H1 (cell line): ENCODE data around the gene REPS1. TPM values are rescaled to one million over a fixed set of nuclear protein-coding genes. Genes with fewer than 3 reads are reported as not detected.

Experiments used
- CTCF ChIA-PET: fragments of 300-600 bp; sonication (Branson Sonifier 250); formaldehyde crosslinking; loops from one replicate; lab custom pipeline; 2021; ENCODE audit not compliant: partially characterized antibody; lab: Charles Lee
- POLR2A ChIA-PET: fragments of 300-600 bp; sonication (Branson Sonifier 250); formaldehyde crosslinking; loops from one replicate; lab custom pipeline; 2021; ENCODE audit warnings: inconsistent platforms; ENCODE audit not compliant: partially characterized antibody; lab: Charles Lee
- DNase-seq, 2 experiments: peaks; one replicate each; pipeline versions ENCODE4 v3.0.0 to v3.0.0-alpha.2; 2010 to 2022; ENCODE audit warnings: low spot score in 2 of 2, low read depth in 1 of 2, mixed read lengths in 1 of 2
- FAIRE-seq: peaks from 2 replicates; lab custom pipeline; 2011; peaks lifted over from hg19 to GRCh38; lab: Jason Lieb, UNC
- H2AFZ ChIP-seq: 2 replicates; pipeline ENCODE4 v1.8.1; 2012; ENCODE audit warnings: low read length, inconsistent platforms
- H2AK5ac ChIP-seq: 2 replicates; pipeline ENCODE4 v1.6.1; 2013; ENCODE audit warnings: low read depth, low read length
- H2BK120ac ChIP-seq: replicated peaks from 2 replicates; pipeline ENCODE3; 2013; ENCODE audit warnings: low read depth, low read length, inconsistent platforms
- H2BK12ac ChIP-seq: 2 replicates; pipeline ENCODE4 v1.6.1; 2013; ENCODE audit warnings: low read depth, low read length
- H2BK15ac ChIP-seq: 2 replicates; pipeline ENCODE4 v1.6.1; 2013; ENCODE audit warnings: low read length
- H2BK20ac ChIP-seq: 2 replicates; pipeline ENCODE4 v1.6.1; 2013; ENCODE audit warnings: low read length
- H2BK5ac ChIP-seq: 2 replicates; pipeline ENCODE4 v1.6.1; 2013; ENCODE audit warnings: low read depth, low read length
- H3K14ac ChIP-seq: 2 replicates; pipeline ENCODE4 v1.6.1; 2013; ENCODE audit warnings: inconsistent platforms; ENCODE audit not compliant: insufficient read length
- H3K18ac ChIP-seq: 2 replicates; pipeline ENCODE4 v1.6.1; 2013; ENCODE audit warnings: low read length; ENCODE audit errors: extremely low read depth
- H3K23ac ChIP-seq: 2 replicates; pipeline ENCODE4 v1.6.1; 2013; ENCODE audit warnings: inconsistent platforms; ENCODE audit not compliant: insufficient read length
- H3K23me2 ChIP-seq: 2 replicates; pipeline ENCODE4 v1.6.1; 2013; ENCODE audit warnings: low read depth, low read length
- H3K27ac ChIP-seq: 2 replicates; pipeline ENCODE4 v1.6.1; 2011; ENCODE audit warnings: low read depth, low read length, inconsistent platforms
- H3K27me3 ChIP-seq, 4 experiments: replicated peaks in 1 of 4; 1 replicate in 1 of 4; 2 replicates in 3 of 4; pipeline versions ENCODE4 v1.6.1 to v1.8.1; 2011 to 2013; ENCODE audit warnings: low read length in 3 of 4, mild to moderate bottlenecking in 3 of 4, inconsistent platforms in 2 of 4, mixed read lengths in 2 of 4, moderate library complexity in 1 of 4; ENCODE audit not compliant: control insufficient read depth in 3 of 4, insufficient read depth in 3 of 4; ENCODE audit errors: extremely low read depth in 1 of 4
- H3K36me3 ChIP-seq, 4 experiments: 2 replicates each; pipeline versions ENCODE4 v1.6.1 to v1.8.1; 2011 to 2013; ENCODE audit warnings: mild to moderate bottlenecking in 4 of 4, low read length in 3 of 4, moderate library complexity in 2 of 4, control low read depth in 1 of 4, inconsistent platforms in 1 of 4; ENCODE audit not compliant: insufficient read depth in 4 of 4, control insufficient read depth in 2 of 4
- H3K4ac ChIP-seq: replicated peaks from 2 replicates; pipeline ENCODE3; 2013; ENCODE audit warnings: low read length, low read depth, mixed read lengths, inconsistent platforms; ENCODE audit not compliant: insufficient read length
- H3K4me1 ChIP-seq, 4 experiments: replicated peaks in 1 of 4; 1 replicate in 1 of 4; 2 replicates in 3 of 4; pipeline versions ENCODE4 v1.6.1 to v1.8.1; 2011 to 2013; ENCODE audit warnings: low read length in 3 of 4, inconsistent platforms in 2 of 4, mixed read lengths in 1 of 4; ENCODE audit not compliant: insufficient read depth in 4 of 4, control insufficient read depth in 3 of 4
- H3K4me2 ChIP-seq, 2 experiments: 2 replicates each; pipeline versions ENCODE4 v1.6.1 to v1.8.1; 2011 to 2013; ENCODE audit warnings: low read depth in 2 of 2, low read length in 2 of 2, control low read depth in 1 of 2, inconsistent platforms in 1 of 2, mild to moderate bottlenecking in 1 of 2; ENCODE audit not compliant: insufficient read depth in 1 of 2
- H3K4me3 ChIP-seq, 4 experiments: fragments of 200-600, 300-600 bp in 1 of 4; sonication (generic), shearing (Covaris generic), sonication (Bioruptor Twin) in 1 of 4; 2 replicates each; pipeline versions ENCODE4 v1.5.1 to v1.8.1; 2011 to 2016; ENCODE audit warnings: low read length in 4 of 4, low read depth in 3 of 4, control low read depth in 2 of 4, inconsistent platforms in 2 of 4, mild to moderate bottlenecking in 2 of 4, mixed read lengths in 1 of 4, moderate library complexity in 1 of 4; ENCODE audit not compliant: insufficient read depth in 2 of 4; ENCODE audit errors: extremely low read depth in 1 of 4
- H3K56ac ChIP-seq: replicated peaks from 2 replicates; pipeline ENCODE3; 2013; ENCODE audit warnings: low read depth, mild to moderate bottlenecking, mixed read lengths, low read length, inconsistent platforms; ENCODE audit not compliant: insufficient read length
- H3K79me1 ChIP-seq: 2 replicates; pipeline ENCODE4 v1.6.1; 2013; ENCODE audit warnings: low read depth, low read length, control low read depth
- H3K79me2 ChIP-seq, 2 experiments: 2 replicates each; pipeline versions ENCODE4 v1.6.1 to v1.8.1; 2012 to 2013; ENCODE audit warnings: low read length in 2 of 2, mild to moderate bottlenecking in 2 of 2, inconsistent platforms in 1 of 2; ENCODE audit not compliant: insufficient read depth in 2 of 2, control insufficient read depth in 1 of 2
- H3K9ac ChIP-seq, 4 experiments: replicated peaks in 1 of 4; 1 replicate in 1 of 4; 2 replicates in 3 of 4; pipeline versions ENCODE4 v1.6.1 to v1.8.1; 2011 to 2013; ENCODE audit warnings: low read depth in 3 of 4, low read length in 3 of 4, control low read depth in 2 of 4, mild to moderate bottlenecking in 2 of 4, moderate library complexity in 2 of 4, inconsistent platforms in 1 of 4; ENCODE audit errors: extremely low read depth in 1 of 4
- H3K9me3 ChIP-seq, 2 experiments: 2 replicates each; pipeline versions ENCODE4 v1.6.1 to v1.8.1; 2012 to 2013; ENCODE audit warnings: mild to moderate bottlenecking in 2 of 2, moderate library complexity in 2 of 2, control low read depth in 1 of 2, inconsistent platforms in 1 of 2, low read depth in 1 of 2, low read length in 1 of 2, mixed read lengths in 1 of 2; ENCODE audit not compliant: insufficient read depth in 2 of 2
- H4K20me1 ChIP-seq, 2 experiments: replicated peaks in 1 of 2; 2 replicates each; pipeline versions ENCODE3 to v1.8.1; 2011 to 2013; ENCODE audit warnings: inconsistent platforms in 2 of 2, low read length in 2 of 2, mild to moderate bottlenecking in 1 of 2; ENCODE audit not compliant: insufficient read depth in 2 of 2, control insufficient read depth in 1 of 2
- H4K5ac ChIP-seq: 2 replicates; pipeline ENCODE4 v1.6.1; 2013; ENCODE audit warnings: low read length, low read depth, mixed read lengths, inconsistent platforms; ENCODE audit not compliant: insufficient read length
- H4K8ac ChIP-seq: 2 replicates; pipeline ENCODE4 v1.8.0; 2013; ENCODE audit warnings: mild to moderate bottlenecking, moderate library complexity, low read length, inconsistent platforms; ENCODE audit not compliant: insufficient read depth; ENCODE audit errors: extremely low read depth
- H4K91ac ChIP-seq: replicated peaks from 2 replicates; pipeline ENCODE3; 2013; ENCODE audit warnings: low read length, mixed read lengths, inconsistent platforms; ENCODE audit not compliant: insufficient read length
- BACH1 ChIP-seq: IDR thresholded peaks from 2 replicates; pipeline ENCODE4 v1.6.1; 2012; ENCODE audit warnings: low read length, improper control_type of control experiment
- CREB1 ChIP-seq: IDR thresholded peaks from 2 replicates; pipeline ENCODE4 v1.6.1; 2012; ENCODE audit warnings: inconsistent platforms
- GTF2F1 ChIP-seq: IDR thresholded peaks from 2 replicates; pipeline ENCODE4 v1.6.1; 2012; ENCODE audit warnings: low read depth, low read length, improper control_type of control experiment, borderline replicate concordance
- KDM1A ChIP-seq: fragments of 200-600, 300-600 bp; sonication (generic); IDR thresholded peaks from 2 replicates; pipeline ENCODE4 v1.7.1; 2016; ENCODE audit warnings: mild to moderate bottlenecking, low read length, borderline replicate concordance
- NRF1 ChIP-seq: IDR thresholded peaks from 2 replicates; pipeline ENCODE4 v1.6.1; 2011; ENCODE audit warnings: mild to moderate bottlenecking, low read depth, low read length, improper control_type of control experiment
- POLR2A ChIP-seq, 2 experiments: IDR thresholded peaks; 1 replicate in 1 of 2; 2 replicates in 1 of 2; pipeline ENCODE4 v1.6.1; 2011; ENCODE audit warnings: low read depth in 2 of 2, low read length in 2 of 2, mild to moderate bottlenecking in 2 of 2; ENCODE audit errors: control extremely low read depth in 1 of 2
- SIX5 ChIP-seq: IDR thresholded peaks from 2 replicates; pipeline ENCODE4 v1.6.1; 2011; ENCODE audit warnings: mild to moderate bottlenecking, low read depth, low read length
- WGBS, 2 experiments: shearing (Covaris generic) in 1 of 2; methylation state at CpG; one replicate each; pipeline versions ENCODE4 v1.1.6 to v1.1.7; 2013 to 2015; ENCODE audit warnings: low lambda C conversion rate in 2 of 2, mixed read lengths in 2 of 2, inconsistent platforms in 1 of 2, low coverage in 1 of 2, missing lambda C conversion rate in 1 of 2; ENCODE audit not compliant: insufficient replicate concordance in 2 of 2, insufficient coverage in 1 of 2, insufficient read length in 1 of 2; ENCODE audit errors: extremely low coverage in 1 of 2, missing lambda C conversion rate in 1 of 2; 5-methylcytosine and 5-hydroxymethylcytosine counted together
- polyA plus RNA-seq, 7 experiments: library from polyadenylated mRNA; depleted of rRNA in 3 of 7; stranded (reverse) in 5 of 7; unstranded in 2 of 7; fragments of >200 nt in 5 of 7; fragments of 200-250 nt in 2 of 7; gene quantifications; 1 replicate in 5 of 7; 2 replicates in 1 of 7; 4 replicates in 1 of 7; pipeline versions ENCODE4 v1.2.1 to v1.2.3, GENCODE V29; 2011 to 2013; ENCODE audit warnings: missing spikeins in 2 of 7, mixed read lengths in 2 of 7
- total RNA-seq: library from RNA; stranded (reverse); fragmentation: NEBNext Ultra II Directional; extraction: Animal tissue kit (Norgen Biotek cat#: 25700); gene quantifications from 2 replicates; pipeline ENCODE4 v1.2.1, GENCODE V29; 2021
- TF ChIP-seq, protein P1 (sequence below): IDR thresholded peaks from 2 replicates; pipeline ENCODE4 v1.6.1; 2011; ENCODE audit warnings: low read depth, mild to moderate bottlenecking, low read length; ENCODE audit not compliant: insufficient read depth

REPS1 gene
- total and polyA plus RNA-seq, 2 of the 8 experiments (the other 6 are each of a cell fraction or from before 2014, with no cell fraction given): 52.1 to 68.9 TPM

DNA sequence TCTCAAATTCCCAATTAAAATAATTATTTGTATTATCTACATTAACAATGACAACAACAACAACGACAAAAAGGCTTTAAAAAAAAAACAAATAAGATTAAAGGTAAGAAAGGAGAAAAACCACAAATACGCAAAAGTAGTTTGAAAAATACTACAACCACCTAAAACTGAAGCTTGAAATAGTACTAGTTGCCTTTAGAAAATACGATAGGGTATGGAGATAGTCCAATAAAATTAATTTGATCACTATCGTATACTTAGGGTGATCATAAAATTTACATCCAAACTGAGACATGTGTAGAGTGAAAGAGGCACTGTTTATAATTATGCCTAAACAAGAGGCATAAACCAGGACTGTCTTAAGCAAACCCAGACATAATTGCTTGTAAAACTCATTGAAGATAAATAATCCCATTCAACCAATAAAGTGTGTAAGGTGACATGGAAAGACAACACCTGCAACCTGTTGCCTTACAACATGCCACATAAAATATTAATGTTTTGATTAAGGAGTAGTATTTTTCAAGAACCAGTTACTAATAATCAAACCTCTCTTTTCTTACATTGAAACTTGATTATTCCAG lies 22.7 kb downstream of the REPS1 start:
- Histone ChIP-seq H2AK5ac (no peak overlapping the region), H2AFZ (no peak overlapping the region), H3K9me3 (no peaks in the 10 kb centered on the region), H3K27me3 (no peaks in the 10 kb centered on the region), H4K91ac (no peak overlapping the region), H3K4me3 (no peak overlapping the region), H3K9ac (no peak overlapping the region), H2BK20ac (no peak overlapping the region), H4K20me1 (peaks cover 6 to 8% of the 10 kb centered on the region in 2 experiments), H3K4me1 (peaks cover 0 to 4% (median 3%) of the 10 kb centered on the region in 4 experiments; a peak in 2 of 7 replicates), H3K4ac (no peak overlapping the region), H3K14ac (no peak overlapping the region), H3K36me3 (no peaks in the 10 kb centered on the region), H3K23me2 (no peaks in the 10 kb centered on the region), H3K23ac (no peak overlapping the region), H3K27ac (no peak overlapping the region), H3K4me2 (no peak overlapping the region), H2BK12ac (no peak overlapping the region), H2BK5ac (no peak overlapping the region), H3K79me1 (peaks cover 5% of the 10 kb centered on the region; the same call in 1 of the 2 replicates), H3K79me2 (peaks cover 15 to 98% of the 10 kb centered on the region in 2 experiments), H3K56ac (no peak overlapping the region), H4K5ac (no peak overlapping the region), H2BK15ac (no peak overlapping the region), H3K18ac (no peak overlapping the region), H2BK120ac (no peak overlapping the region), H4K8ac (no peak overlapping the region)
- FAIRE-seq (no peak), DNase-seq (no peak)
- CTCF ChIA-PET: interaction anchor here (0.5 to 0.6 kb wide), 2 partner anchors 15 to 20 kb away, joined by 3 read pairs; no protein-coding TSS in a partner anchor
- no peak for TF ChIP-seq BACH1
- TF ChIP-seq KDM1A: no peak
- TF ChIP-seq NRF1: no peak
- TF ChIP-seq CREB1: no peak
- no peak for TF ChIP-seq SIX5
- TF ChIP-seq POLR2A (IDR thresholded peaks at IDR 0.05; ENCODE audit: control extremely low read depth in 1 of 2, low read depth in 2 of 2, low read length in 2 of 2): no peak
- TF ChIP-seq, protein P1, sequence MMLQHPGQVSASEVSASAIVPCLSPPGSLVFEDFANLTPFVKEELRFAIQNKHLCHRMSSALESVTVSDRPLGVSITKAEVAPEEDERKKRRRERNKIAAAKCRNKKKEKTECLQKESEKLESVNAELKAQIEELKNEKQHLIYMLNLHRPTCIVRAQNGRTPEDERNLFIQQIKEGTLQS: no peak
- no peak for TF ChIP-seq GTF2F1
- WGBS, 2 experiments: 94% methylated on average over 4 of the region's 4 CpGs; no CpG with 5 or more reads in 1 of the 2 experiments
- POLR2A ChIA-PET: no interaction called here
